GM20431 (cell line): ENCODE data around the gene ANKRD22.

Experiments
- in situ Hi-C: fragments of 300-500 bp; cut with MseI, MboI; formaldehyde crosslinking; loops from one replicate; pipeline ENCODE4 v1.15.0; 2020; ENCODE audit warnings: low sequenced_read_pairs; ENCODE audit not compliant: unreplicated experiment

The ANKRD22 gene

DNA sequence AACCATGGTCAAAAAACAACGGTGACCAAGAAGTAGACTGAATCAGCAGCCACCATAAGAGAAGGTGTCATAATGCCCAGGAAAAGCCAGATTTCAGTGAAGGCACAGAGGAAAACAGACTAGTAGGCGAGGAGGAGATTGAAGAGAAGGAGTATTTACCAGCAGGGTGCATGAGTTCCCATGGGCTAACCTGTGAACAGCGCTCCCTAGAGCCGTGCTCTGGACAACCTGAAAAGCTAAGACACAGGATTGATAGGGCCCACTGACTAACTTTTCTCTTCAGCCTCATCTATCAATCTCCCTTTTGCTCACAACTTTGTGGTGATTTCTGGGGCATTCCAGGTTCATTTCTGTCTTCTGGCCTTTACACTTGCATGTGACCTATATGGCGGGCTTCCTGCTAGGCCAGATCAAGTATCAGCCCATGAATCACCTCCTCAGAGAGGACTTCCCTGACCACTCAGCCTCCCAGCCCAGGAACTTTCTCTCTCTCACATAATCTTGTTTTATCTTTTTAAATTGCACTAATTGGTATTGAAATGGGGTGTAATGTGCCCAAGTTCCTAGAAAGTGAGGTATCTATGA lies 12.8 kb downstream of the ANKRD22 start:
- in situ Hi-C loops: loop anchor here (10.0 kb wide), 1 partner anchor 86 kb away; no protein-coding TSS in a partner anchor

DNA sequence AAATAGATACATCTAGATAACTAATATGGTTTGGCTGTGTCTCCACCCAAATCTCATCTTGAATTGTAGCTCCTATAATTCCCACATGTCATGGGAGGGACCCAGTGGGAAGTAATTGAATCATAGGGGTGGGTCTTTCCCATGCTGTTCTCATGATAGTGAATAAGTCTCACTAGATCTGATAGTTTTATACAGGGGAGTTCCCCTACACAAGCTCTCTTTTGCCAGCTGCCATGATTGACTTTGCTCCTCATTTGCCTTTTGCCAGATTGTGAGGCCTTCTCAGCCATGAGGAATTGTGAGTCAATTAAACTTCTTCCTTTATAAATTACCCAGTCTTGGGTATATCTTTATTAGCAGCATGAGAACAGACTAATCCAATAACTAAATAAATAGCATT lies 14.0 kb downstream of the ANKRD22 start:
- in situ Hi-C loops: loop anchor here (10.0 kb wide), 1 partner anchor 87 kb away; no protein-coding TSS in a partner anchor

GRCh38 chr10:88835910-88836221 lies 15.8 kb downstream of the ANKRD22 start:
- in situ Hi-C loops: loop anchor here (10.0 kb wide), 1 partner anchor 89 kb away; no protein-coding TSS in a partner anchor

GRCh38 chr10:88835096-88835909 lies 16.3 kb downstream of the ANKRD22 start:
- in situ Hi-C loops: loop anchor here (10.0 kb wide), 1 partner anchor 89 kb away; no protein-coding TSS in a partner anchor

DNA sequence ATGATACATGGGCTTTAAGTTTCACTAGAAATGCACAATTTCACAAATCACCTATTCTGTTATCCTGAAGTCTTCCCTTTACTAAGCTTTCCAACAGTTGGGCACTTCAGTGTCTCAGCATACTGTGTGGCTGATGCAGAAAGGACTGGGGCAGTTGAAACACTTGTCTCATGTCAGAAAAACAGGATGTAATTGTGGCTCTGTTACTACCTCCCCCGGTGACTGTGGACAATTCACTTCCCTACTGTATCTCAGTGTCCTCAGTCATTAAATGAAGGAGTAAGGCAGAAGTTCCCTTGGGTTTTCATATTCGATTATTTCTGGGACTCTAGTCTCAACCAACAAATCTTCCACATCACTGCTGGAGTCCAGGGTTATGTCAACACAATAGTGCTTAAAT lies 17.9 kb downstream of the ANKRD22 start:
- in situ Hi-C loops: loop anchor here (10.0 kb wide), 1 partner anchor 91 kb away; no protein-coding TSS in a partner anchor

- in situ Hi-C loops: loop anchor here (10.0 kb wide), 1 partner anchor 92 kb away; no protein-coding TSS in a partner anchor
Observed at GRCh38 chr10:88833156-88833555, 18.5 kb downstream of the ANKRD22 start.

- in situ Hi-C loops: loop anchor here (10.0 kb wide), 1 partner anchor 92 kb away; no protein-coding TSS in a partner anchor
Observed at GRCh38 chr10:88832376-88832775, 19.3 kb downstream of the ANKRD22 start.

GRCh38 chr10:88831709-88832108 lies 19.9 kb downstream of the ANKRD22 start:
- in situ Hi-C loops: loop anchor here (10.0 kb wide), 1 partner anchor 93 kb away; no protein-coding TSS in a partner anchor

DNA sequence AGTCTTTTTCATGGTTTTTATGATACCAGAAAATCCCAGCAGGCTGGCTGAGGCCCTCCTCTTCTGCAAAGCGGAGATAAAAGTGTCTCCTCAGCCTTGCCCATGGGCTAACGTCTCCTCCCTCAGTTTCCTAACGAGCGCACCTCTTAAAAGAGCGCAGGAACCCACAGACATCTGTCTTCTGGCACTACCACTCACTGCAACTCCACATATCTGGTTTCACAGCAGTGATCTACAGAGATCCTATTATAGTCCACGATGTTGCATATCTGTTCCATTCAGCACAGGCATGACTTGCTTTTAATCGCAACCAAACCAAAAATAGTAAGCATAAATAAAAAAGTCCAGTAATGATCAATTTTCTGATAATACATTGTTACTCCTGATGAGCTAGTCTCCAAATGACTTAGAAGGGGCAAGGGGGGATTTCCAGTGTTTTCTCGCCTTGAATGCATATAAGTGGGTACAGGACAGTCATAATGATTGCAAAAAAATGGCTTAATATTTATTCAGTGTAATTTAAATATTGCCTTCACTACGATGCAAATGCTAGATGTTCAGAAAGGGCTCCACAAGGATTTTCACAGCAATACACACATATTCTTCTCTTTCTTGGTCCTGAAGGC lies 20.9 kb downstream of the ANKRD22 start:
- in situ Hi-C loops: loop anchor here (10.0 kb wide), 1 partner anchor 94 kb away; no protein-coding TSS in a partner anchor

DNA sequence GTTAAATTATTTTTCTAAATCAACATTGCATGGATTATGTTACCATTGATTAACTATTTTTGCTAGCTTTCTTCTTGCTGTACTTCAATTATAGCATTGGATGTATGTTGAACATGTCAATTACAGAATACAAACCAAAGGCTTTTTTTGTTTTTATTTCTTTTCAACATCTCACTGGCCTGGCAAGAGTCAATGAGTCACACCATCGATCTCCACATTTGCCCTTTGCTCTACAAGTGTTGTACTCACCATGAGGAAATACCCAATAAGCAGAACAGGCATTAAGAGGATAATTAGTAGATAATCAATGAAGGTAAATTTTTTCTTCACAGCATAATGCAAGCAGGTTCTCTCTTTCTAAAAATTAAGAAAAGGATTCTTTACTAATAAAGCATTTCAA lies 23.3 kb downstream of the ANKRD22 start:
- in situ Hi-C loops: no loop called here

GRCh38 chr10:88827671-88828070 lies 24.0 kb downstream of the ANKRD22 start:
- in situ Hi-C loops: no loop called here

DNA sequence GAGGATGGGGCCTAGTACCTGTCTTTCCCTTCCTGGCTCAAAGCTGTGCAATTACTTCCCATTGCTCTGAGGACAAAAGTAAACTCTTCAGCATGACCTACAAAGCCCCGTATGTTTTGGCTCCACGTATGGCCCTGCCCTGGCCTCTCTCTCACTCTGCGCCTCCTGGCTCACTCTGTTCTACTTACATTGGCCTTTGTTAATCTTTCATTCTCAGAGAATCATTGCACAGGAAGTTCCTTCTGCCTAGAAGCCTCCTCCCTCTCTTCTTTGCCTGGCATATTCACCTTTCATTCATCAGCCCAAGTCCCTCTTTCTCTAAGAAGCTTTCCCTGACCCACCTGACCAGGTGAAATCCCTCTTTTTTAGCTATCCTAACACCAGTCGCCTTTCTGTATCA lies 25.3 kb downstream of the ANKRD22 start:
- in situ Hi-C loops: no loop called here

DNA sequence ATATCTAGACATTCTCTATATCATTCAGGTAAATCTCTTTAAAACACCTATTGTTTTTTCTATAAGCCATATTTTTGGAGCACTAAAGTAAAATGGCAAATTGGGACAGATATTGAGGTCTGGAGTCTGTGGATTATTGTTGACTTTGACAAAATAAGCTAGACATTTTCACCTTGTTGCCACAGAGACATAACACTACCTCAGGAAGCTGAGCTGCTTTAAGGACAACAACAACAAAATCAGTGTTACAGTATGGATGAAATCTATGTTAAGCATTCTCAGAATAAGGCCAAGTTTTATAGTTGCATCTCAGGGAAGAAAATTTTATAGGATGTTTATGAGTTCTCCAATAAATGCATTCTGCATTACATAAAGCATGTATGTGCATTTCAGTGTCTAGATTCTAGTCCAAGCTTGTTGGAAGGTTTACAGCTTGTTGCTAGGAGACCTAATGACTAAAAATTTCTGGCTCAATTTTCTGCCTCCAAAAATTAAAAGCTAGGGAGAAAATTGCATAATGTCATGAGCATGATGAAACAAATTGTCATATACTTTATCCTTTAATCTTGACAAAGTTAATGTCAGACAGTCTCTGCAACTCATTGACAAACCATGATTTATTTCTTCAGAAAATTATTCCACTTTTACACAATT lies 30.8 kb downstream of the ANKRD22 start:
- in situ Hi-C loops: loop anchor here (25.0 kb wide), 1 partner anchor 259 kb away; no protein-coding TSS in a partner anchor

DNA sequence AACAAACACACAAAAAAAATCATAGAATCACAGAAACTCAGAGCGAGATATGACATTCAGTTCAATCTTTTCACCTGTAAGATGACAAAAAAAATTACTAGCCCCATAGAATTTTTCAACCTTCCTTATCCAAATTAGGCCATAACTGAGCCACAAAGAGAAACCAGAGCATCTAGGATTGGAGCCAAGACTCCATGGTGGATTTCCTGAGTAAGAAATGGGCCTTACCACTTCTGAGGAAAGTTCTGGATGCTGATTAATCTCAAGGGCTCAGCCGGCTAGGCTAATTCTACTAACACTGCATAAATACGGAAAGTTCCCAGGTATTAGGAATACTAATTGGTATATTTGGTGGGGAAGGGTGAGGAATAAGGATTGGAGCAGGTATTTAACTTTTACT lies 32.4 kb downstream of the ANKRD22 start:
- in situ Hi-C loops: loop anchor here (25.0 kb wide), 1 partner anchor 257 kb away; no protein-coding TSS in a partner anchor

- in situ Hi-C loops: loop anchor here (25.0 kb wide), 1 partner anchor 251 kb away; no protein-coding TSS in a partner anchor
Observed at GRCh38 chr10:88813200-88813599, 38.4 kb downstream of the ANKRD22 start.

GRCh38 chr10:88810196-88810961 lies 41.3 kb downstream of the ANKRD22 start:
- in situ Hi-C loops: loop anchor here (25.0 kb wide), 1 partner anchor 248 kb away; no protein-coding TSS in a partner anchor

DNA sequence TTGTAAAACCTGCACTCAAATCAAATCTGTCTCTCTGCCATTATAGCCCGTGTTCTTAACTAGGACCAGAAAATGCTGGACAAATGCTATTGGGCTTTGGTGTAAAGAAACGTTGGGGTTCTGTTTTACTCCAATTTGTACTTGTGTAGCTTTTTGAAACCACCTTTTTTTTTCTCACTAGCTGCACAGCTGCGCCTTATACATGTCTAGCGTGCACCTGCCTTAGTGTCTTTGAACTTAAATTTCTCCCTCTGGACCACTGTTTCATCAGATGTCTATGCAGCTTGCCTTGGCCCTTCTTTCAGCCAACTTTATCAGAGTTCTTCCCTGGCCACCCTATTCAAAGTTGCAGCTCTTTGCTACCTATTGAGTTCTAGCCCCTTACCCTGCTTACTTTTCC lies 42.0 kb downstream of the ANKRD22 start:
- in situ Hi-C loops: loop anchor here (25.0 kb wide), 1 partner anchor 247 kb away; no protein-coding TSS in a partner anchor

DNA sequence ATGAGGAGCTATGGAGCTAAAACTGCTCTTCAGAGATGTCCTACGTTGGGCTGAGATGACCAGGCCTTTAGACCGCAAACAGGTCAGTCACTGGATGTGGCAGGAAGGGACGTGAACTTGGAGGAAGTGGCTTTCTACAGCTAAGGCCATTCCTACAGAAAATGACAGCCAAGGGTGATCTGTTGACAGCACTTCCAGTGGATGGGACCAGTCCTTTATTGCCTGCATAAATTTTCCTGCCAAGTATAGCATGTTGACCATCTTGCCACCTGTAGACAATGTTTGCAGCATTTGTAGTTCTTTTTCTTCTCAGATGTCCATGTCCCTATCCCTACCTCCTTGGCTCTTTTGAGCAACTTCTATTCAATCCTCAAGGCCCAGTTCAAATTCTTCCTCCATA lies 45.7 kb downstream of the ANKRD22 start:
- in situ Hi-C loops: loop anchor here (25.0 kb wide), 1 partner anchor 244 kb away; no protein-coding TSS in a partner anchor

DNA sequence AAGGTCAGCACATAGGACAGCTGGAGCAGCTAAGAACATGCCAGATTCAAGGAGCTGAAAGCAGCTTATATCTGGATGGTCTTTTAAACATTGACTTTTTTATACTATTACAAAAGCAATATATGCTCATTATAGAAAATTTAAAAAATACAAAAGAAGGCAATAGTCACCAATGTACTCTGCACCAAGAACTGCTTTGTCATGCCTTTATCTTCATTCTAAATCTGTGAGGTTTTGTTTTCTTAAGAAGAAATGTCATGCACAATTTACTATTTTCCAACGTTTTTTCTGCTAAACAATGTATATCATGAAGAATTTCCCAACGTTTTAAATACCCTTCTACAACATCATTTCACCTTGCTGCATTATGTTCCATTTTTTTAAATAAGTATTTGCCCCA lies 46.3 kb downstream of the ANKRD22 start:
- in situ Hi-C loops: loop anchor here (25.0 kb wide), 1 partner anchor 243 kb away; no protein-coding TSS in a partner anchor
